Measurements from ENCODE around the gene NIT2. TPM values are rescaled to one million over a fixed set of nuclear protein-coding genes. Genes with fewer than 3 reads are reported as not detected.

Gene NIT2
- total and polyA plus RNA-seq, 2 of the 4 experiments (the other 2 are of a cell fraction), result 12.4 to 27.1 TPM

DNA sequence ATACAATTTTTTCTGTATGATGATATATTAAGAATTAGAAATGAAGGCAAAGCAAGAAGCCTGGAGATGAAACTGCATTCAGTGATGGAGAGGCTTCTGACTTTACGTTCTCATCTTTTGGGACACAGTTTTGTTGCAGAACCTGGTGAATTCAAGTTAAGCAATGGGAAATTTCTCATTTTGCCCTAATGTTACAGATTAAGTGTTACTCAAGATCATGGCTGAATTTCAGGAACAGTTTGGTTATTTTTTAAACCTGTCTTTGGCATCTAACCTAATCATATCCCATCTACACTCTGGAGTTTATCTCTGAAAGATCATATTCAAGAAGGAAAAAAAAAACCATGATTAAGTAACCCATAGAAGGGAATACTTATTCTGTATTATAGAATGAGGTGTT lies 6.0 kb downstream of the NIT2 start:
- no peak for DNase-seq
- no peaks in the 10 kb centered on the region for H3K9me3 ChIP-seq (ENCODE audit: control insufficient read depth, insufficient read depth, low read length)
- H3K27ac ChIP-seq (ENCODE audit: insufficient read depth, low read length), result no peak overlapping the region
- no peak overlapping the region for H2AFZ ChIP-seq (replicated peaks; ENCODE audit: low read length, poor library complexity)
- H4K8ac ChIP-seq (ENCODE audit: low read depth in 2 of 2, low read length in 2 of 2), result no peak overlapping the region
- H3K23ac ChIP-seq (ENCODE audit: low read depth, low read length), result no peak overlapping the region
- POLR2A ChIA-PET (ENCODE audit: unreplicated experiment), result interaction anchor here (0.6 kb wide), 1 partner anchor 53 kb away, joined by 3 read pairs; no protein-coding TSS in a partner anchor
- ATAC-seq (ENCODE audit: low read depth), result no peak
- no peak overlapping the region for H3K14ac ChIP-seq (replicated peaks; ENCODE audit: low read depth, low read length)
- H2BK120ac ChIP-seq (ENCODE audit: low read depth, low read length), result no peak overlapping the region
- H2BK15ac ChIP-seq (ENCODE audit: low read depth, low read length), result no peak overlapping the region
- no peak overlapping the region for H2BK5ac ChIP-seq (ENCODE audit: low read depth, low read length, poor library complexity, severe bottlenecking)
- no peaks in the 10 kb centered on the region for H4K20me1 ChIP-seq (ENCODE audit: insufficient read depth, low read length)
- no peak overlapping the region for H3K4me2 ChIP-seq (ENCODE audit: low read depth, low read length)
- H3K79me1 ChIP-seq (ENCODE audit: low read depth in 1 of 2, low read length in 2 of 2), result peaks cover 12 to 14% of the 10 kb centered on the region in 2 experiments; a peak in 3 of 4 replicates
- H2AK9ac ChIP-seq (replicated peaks; ENCODE audit: low read depth, low read length, poor library complexity), result no peak overlapping the region
- no TSS peak for BruUV-seq (replicated peaks)
- H3K18ac ChIP-seq (ENCODE audit: low read depth, low read length), result no peak overlapping the region
- CTCF ChIA-PET, result no interaction called here
- no peak overlapping the region for H3K4ac ChIP-seq (ENCODE audit: low read depth, low read length)
- H2BK20ac ChIP-seq (ENCODE audit: low read depth, low read length), result no peak overlapping the region
- WGBS, 2 experiments (ENCODE audit: extremely low coverage in 2 of 2, insufficient read length in 1 of 2), result no CpG with 5 or more reads among the region's 1 CpG
- H3K9ac ChIP-seq (ENCODE audit: low read depth, low read length), result no peak overlapping the region
- H2AK5ac ChIP-seq (ENCODE audit: low read depth, low read length), result no peak overlapping the region
- no peak overlapping the region for H4K91ac ChIP-seq (ENCODE audit: insufficient read depth, low read depth, low read length)
- intact Hi-C loops (cut with micrococcal nuclease), result no loop called here
- H3K56ac ChIP-seq (ENCODE audit: extremely low read depth, insufficient read depth, low read length), result no peak overlapping the region
- H3K36me3 ChIP-seq (ENCODE audit: control insufficient read depth, insufficient read depth, low read length), result peaks cover 21% of the 10 kb centered on the region
- peaks cover under 1% of the 10 kb centered on the region for H3K4me1 ChIP-seq (ENCODE audit: control insufficient read depth, insufficient read depth, low read length)
- in situ Hi-C loops (cut with MboI; ENCODE audit: low sequenced_read_pairs), result no loop called here
- no peak overlapping the region for H3K4me3 ChIP-seq (ENCODE audit: insufficient read depth, low read depth, low read length)
- H3K27me3 ChIP-seq (ENCODE audit: control insufficient read depth, insufficient read depth, low read length), result no peaks in the 10 kb centered on the region
- dilution Hi-C loops (cut with HindIII; ENCODE audit: low sequenced_read_pairs, unreplicated experiment), result no loop called here
- no peak overlapping the region for H4K5ac ChIP-seq (ENCODE audit: low read depth, low read length)
- peaks cover 2% of the 10 kb centered on the region; the same call in 1 of the 2 replicates for H3K9me1 ChIP-seq (ENCODE audit: insufficient read depth, low read length)
- TF ChIP-seq, protein P1, sequence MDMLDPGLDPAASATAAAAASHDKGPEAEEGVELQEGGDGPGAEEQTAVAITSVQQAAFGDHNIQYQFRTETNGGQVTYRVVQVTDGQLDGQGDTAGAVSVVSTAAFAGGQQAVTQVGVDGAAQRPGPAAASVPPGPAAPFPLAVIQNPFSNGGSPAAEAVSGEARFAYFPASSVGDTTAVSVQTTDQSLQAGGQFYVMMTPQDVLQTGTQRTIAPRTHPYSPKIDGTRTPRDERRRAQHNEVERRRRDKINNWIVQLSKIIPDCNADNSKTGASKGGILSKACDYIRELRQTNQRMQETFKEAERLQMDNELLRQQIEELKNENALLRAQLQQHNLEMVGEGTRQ (IDR thresholded peaks at IDR 0.05; ENCODE audit: low read depth, low read length), result no peak
- TF ChIP-seq CHD1 (IDR thresholded peaks at IDR 0.05; ENCODE audit: low read depth, low read length) (no peak), BHLHE40 (IDR thresholded peaks at IDR 0.05; ENCODE audit: low read depth, low read length) (no peak), NFE2L2 (IDR thresholded peaks at IDR 0.05; ENCODE audit: low read depth, low read length) (no peak), MXI1 (IDR thresholded peaks at IDR 0.05; ENCODE audit: borderline replicate concordance, low read depth, low read length) (no peak), SMC3 (IDR thresholded peaks at IDR 0.05; ENCODE audit: low read depth, low read length) (no peak), RAD21 (IDR thresholded peaks at IDR 0.05; ENCODE audit: low read length) (no peak), RFX5 (IDR thresholded peaks at IDR 0.05; ENCODE audit: low read depth, low read length) (no peak), POLR2A (IDR thresholded peaks at IDR 0.05; ENCODE audit: low read depth, low read length) (no peak), MAZ (IDR thresholded peaks at IDR 0.05; ENCODE audit: borderline replicate concordance, low read depth, low read length) (no peak), RCOR1 (IDR thresholded peaks at IDR 0.05; ENCODE audit: insufficient replicate concordance, low read length) (no peak), MAFK (IDR thresholded peaks at IDR 0.05; ENCODE audit: low read depth, low read length) (no peak), CEBPB (IDR thresholded peaks at IDR 0.05; ENCODE audit: low read depth, low read length) (no peak)
- TF ChIP-seq, protein P2, sequence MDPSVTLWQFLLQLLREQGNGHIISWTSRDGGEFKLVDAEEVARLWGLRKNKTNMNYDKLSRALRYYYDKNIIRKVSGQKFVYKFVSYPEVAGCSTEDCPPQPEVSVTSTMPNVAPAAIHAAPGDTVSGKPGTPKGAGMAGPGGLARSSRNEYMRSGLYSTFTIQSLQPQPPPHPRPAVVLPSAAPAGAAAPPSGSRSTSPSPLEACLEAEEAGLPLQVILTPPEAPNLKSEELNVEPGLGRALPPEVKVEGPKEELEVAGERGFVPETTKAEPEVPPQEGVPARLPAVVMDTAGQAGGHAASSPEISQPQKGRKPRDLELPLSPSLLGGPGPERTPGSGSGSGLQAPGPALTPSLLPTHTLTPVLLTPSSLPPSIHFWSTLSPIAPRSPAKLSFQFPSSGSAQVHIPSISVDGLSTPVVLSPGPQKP (IDR thresholded peaks at IDR 0.05; ENCODE audit: borderline replicate concordance, low read depth, low read length), result no peak
- TF ChIP-seq, protein P3, sequence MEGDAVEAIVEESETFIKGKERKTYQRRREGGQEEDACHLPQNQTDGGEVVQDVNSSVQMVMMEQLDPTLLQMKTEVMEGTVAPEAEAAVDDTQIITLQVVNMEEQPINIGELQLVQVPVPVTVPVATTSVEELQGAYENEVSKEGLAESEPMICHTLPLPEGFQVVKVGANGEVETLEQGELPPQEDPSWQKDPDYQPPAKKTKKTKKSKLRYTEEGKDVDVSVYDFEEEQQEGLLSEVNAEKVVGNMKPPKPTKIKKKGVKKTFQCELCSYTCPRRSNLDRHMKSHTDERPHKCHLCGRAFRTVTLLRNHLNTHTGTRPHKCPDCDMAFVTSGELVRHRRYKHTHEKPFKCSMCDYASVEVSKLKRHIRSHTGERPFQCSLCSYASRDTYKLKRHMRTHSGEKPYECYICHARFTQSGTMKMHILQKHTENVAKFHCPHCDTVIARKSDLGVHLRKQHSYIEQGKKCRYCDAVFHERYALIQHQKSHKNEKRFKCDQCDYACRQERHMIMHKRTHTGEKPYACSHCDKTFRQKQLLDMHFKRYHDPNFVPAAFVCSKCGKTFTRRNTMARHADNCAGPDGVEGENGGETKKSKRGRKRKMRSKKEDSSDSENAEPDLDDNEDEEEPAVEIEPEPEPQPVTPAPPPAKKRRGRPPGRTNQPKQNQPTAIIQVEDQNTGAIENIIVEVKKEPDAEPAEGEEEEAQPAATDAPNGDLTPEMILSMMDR (conservative IDR thresholded peaks at IDR 0.05; ENCODE audit: low read depth, low read length), result no peak
